Spleen (tissue), 7 donors: ENCODE results near the gene EXT2.

ENCODE experiments used
- POLR2A ChIP-seq, 3 donors: fragments of 450-650 bp; IDR thresholded peaks; one replicate each; pipeline ENCODE4 v1.5.1; 2017; ENCODE audit warnings: antibody characterized with exemption in 3 of 3, mild to moderate bottlenecking in 1 of 3
- POLR2AphosphoS5 ChIP-seq, 3 donors: sonication (generic); formaldehyde crosslinking; IDR thresholded peaks; one replicate each; pipeline ENCODE4 v1.5.1; 2017; ENCODE audit warnings: antibody characterized with exemption in 3 of 3
- TF ChIP-seq, protein P1 (sequence below), 11 experiments: fragments of 200-600 bp in 7 of 11; fragments of 450-650 bp in 4 of 11; sonication (generic) in 4 of 11; IDR thresholded peaks in 8 of 11; conservative IDR thresholded peaks in 3 of 11; 1 replicate in 7 of 11; 2 replicates in 4 of 11; pipeline versions ENCODE4 v1.4.0 to v1.8.0; 2016 to 2021; ENCODE audit warnings: antibody characterized with exemption in 11 of 11, inconsistent platforms in 4 of 11, mild to moderate bottlenecking in 1 of 11
- donor health status: DM: no; HTN: no; CAD: no; lungs with moderate emphysema.
- donor health status: DM: no; HTN: no; CAD: no.
- donor health status: DM: no; HTN: no; CAD: no.

DNA sequence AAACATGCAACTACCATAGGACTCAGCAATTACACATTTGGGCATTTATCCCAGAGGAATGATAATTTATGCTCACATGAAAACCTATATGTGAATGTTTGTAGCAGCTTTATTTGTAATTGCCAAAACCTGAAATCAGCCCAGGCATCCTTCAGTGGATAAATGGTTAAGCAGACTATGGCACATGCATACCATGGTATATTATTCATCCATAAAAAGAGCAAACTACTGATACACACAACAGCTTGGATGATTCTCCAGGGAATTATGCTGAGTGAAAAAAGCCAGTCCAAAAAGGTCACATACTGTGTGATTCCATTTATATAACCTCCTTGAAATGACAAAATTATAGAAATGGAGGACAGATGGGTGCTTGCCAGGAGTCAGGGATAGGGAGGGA, 127.8 kb downstream of the EXT2 start:
- TF ChIP-seq, protein P1, sequence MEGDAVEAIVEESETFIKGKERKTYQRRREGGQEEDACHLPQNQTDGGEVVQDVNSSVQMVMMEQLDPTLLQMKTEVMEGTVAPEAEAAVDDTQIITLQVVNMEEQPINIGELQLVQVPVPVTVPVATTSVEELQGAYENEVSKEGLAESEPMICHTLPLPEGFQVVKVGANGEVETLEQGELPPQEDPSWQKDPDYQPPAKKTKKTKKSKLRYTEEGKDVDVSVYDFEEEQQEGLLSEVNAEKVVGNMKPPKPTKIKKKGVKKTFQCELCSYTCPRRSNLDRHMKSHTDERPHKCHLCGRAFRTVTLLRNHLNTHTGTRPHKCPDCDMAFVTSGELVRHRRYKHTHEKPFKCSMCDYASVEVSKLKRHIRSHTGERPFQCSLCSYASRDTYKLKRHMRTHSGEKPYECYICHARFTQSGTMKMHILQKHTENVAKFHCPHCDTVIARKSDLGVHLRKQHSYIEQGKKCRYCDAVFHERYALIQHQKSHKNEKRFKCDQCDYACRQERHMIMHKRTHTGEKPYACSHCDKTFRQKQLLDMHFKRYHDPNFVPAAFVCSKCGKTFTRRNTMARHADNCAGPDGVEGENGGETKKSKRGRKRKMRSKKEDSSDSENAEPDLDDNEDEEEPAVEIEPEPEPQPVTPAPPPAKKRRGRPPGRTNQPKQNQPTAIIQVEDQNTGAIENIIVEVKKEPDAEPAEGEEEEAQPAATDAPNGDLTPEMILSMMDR (IDR thresholded peaks at IDR 0.05 in 8 of 11, conservative IDR thresholded peaks at IDR 0.05 in 3 of 11) = no peak
- TF ChIP-seq POLR2A (IDR thresholded peaks at IDR 0.05) (no peak), POLR2AphosphoS5 (IDR thresholded peaks at IDR 0.05) (no peak)
